Measurements from ENCODE around the gene DOCK2.
"Not testable (repeated sequence)": the region's sequence is repeated elsewhere in the genome, so short reads cannot be mapped to it uniquely, and the experiment has no call there.

DOCK2 gene

GRCh38 chr5:169609716-169610115 is 27.4 kb upstream of the DOCK2 start:
- H3K36me3 ChIP-seq, result peaks cover 0 to 12% (median 5%) of the 10 kb centered on the region in 11 experiments; a peak in 14 of 22 replicates
- H3K4me1 ChIP-seq, result 0 out of 20 replicates have a peak, but pooled peaks cover 0 to 5% (median 0%) of the 10 kb centered on the region in 10 experiments
- H3K9me3 ChIP-seq (replicated peaks in 1 of 11), result peaks cover 9 to 31% (median 16%) of the 10 kb centered on the region in 11 experiments; a peak in 15 of 22 replicates
- no peaks in the 10 kb centered on the region for H3K27me3 ChIP-seq
- no peak overlapping the region for H3K4me2 ChIP-seq
- no peak overlapping the region for H3K9ac ChIP-seq
- no peak for TF ChIP-seq Cebpa-rat (IDR thresholded peaks at IDR 0.05)
- H3K27ac ChIP-seq, result no peak overlapping the region
- no peak overlapping the region for H3K4me3 ChIP-seq
- H4K20me1 ChIP-seq, result no peaks in the 10 kb centered on the region

DNA sequence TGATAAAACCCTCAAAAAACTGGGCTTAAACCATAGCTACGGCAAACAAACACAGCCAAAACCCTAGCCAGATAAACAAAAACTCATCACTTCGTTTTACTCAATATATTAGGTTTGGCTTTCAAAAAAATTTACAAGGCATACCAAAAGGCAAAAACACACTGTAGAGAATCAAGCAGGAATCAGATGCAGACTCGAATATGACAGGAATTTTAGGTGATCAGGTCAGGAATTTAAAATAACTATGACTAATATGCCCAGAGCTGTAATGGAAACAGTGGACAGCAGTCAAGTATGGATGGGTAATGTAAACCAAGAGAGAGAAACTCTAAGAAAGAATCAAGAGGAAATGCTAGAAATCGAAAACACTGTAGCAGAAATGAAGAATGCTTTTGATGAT is 26.5 kb upstream of the DOCK2 start:
- H3K4me2 ChIP-seq, result no peak overlapping the region
- H3K9me3 ChIP-seq (replicated peaks in 1 of 11), result peaks cover 9 to 31% (median 16%) of the 10 kb centered on the region in 11 experiments; a peak in 15 of 22 replicates
- H3K27ac ChIP-seq, result no peak overlapping the region
- H3K36me3 ChIP-seq, result peaks cover 0 to 4% (median 3%) of the 10 kb centered on the region in 11 experiments; a peak in 6 of 22 replicates
- TF ChIP-seq Cebpa-rat (IDR thresholded peaks at IDR 0.05), result no peak
- H3K27me3 ChIP-seq, result no peaks in the 10 kb centered on the region
- H3K4me3 ChIP-seq, result no peak overlapping the region
- no peak overlapping the region for H3K9ac ChIP-seq
- 0 out of 20 replicates have a peak, but pooled peaks cover 0 to 5% (median 0%) of the 10 kb centered on the region in 10 experiments for H3K4me1 ChIP-seq
- no peaks in the 10 kb centered on the region for H4K20me1 ChIP-seq

DNA sequence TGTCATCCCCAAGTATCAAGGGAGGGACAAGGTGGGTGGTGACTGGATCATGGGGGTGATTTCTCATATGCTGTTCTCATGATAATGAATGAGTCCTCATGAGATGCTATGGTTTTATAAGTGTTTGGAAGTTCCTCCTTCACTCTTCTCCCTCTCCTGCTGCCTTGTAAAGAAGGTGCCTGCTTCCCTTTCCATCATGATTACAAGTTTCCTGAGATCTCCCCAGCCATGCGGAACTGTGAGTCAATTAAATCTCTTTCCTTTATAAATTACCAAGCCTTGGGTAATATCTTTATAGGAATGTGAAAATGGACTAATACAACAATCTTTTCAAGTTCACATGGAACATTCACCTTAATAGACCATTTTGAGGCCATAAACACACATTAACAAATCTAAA is 21.5 kb upstream of the DOCK2 start:
- Histone ChIP-seq H4K20me1 (no peaks in the 10 kb centered on the region), H3K27me3 (no peaks in the 10 kb centered on the region), H3K36me3 (no peaks in the 10 kb centered on the region), H3K9ac (no peak overlapping the region), H3K4me1 (0 out of 20 replicates have a peak, but pooled peaks cover 0 to 5% (median 0%) of the 10 kb centered on the region in 10 experiments), H3K4me2 (no peak overlapping the region), H3K9me3 (replicated peaks in 1 of 11) (peaks cover 2 to 21% (median 10%) of the 10 kb centered on the region in 11 experiments; a peak in 13 of 22 replicates), H3K4me3 (no peak overlapping the region), H3K27ac (no peak overlapping the region)
- no peak for TF ChIP-seq Cebpa-rat (IDR thresholded peaks at IDR 0.05)

DNA sequence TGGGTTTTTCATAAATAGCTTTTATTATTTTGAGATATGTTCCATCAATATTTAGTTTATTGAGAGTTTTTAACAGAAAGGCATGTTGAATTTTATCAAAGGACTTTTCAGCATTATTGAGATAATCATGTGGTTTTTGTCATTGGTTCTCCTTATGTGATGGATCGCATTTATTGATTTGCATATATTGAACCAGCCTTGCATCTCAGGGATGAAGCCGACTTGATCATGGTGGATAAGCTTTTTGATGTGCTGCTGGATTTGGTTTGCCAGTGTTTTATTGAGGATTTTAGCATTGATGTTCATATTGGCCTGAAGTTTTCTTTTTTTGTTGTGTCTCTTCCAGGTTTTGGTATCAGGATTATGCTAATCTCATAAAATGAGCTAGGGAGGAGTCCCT is 12.8 kb upstream of the DOCK2 start:
- H3K36me3 ChIP-seq, H3K27ac ChIP-seq, H3K4me3 ChIP-seq, H4K20me1 ChIP-seq, H3K27me3 ChIP-seq, H3K9ac ChIP-seq: not testable (repeated sequence)
- peaks cover 4 to 18% (median 9%) of the 10 kb centered on the region in 11 experiments; a peak in 14 of 22 replicates for H3K9me3 ChIP-seq (replicated peaks in 1 of 11)
- H3K4me2 ChIP-seq, result 0 out of 22 replicates have a peak overlapping the region, but pooled peaks of 1 of the 11 experiments have one; percentile 14
- peaks cover 0 to 14% (median 0%) of the 10 kb centered on the region in 10 experiments; a peak in 4 of 20 replicates for H3K4me1 ChIP-seq

DNA sequence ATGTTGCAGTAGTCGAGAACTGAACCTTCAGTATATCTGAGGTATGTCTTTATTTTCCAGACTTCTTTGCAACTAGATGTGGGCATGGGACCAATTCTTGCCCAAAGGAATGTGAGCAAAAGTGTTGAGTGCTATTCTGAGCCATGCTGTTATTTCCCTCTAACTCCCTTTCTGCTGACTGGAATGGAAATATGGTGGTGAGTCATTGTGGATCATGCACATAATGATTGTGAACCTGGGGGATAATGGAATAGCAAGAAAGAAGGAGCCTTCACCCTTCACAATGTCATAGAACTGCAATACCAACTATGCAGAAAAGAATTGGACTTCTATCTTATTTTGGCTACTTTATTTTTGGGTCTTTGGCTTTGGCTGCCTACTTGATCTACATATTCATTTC is 10.3 kb upstream of the DOCK2 start:
- Histone ChIP-seq H3K9ac (no peak overlapping the region), H3K9me3 (replicated peaks in 1 of 11) (peaks cover 0 to 18% (median 7%) of the 10 kb centered on the region in 11 experiments; a peak in 13 of 22 replicates), H3K4me3 (no peak overlapping the region), H3K4me2 (peak overlapping the region in 2 of 11 experiments; percentile 25 to 46; a peak in 3 of 22 replicates), H3K36me3 (no peaks in the 10 kb centered on the region), H3K27me3 (no peaks in the 10 kb centered on the region), H3K27ac (no peak overlapping the region), H4K20me1 (no peaks in the 10 kb centered on the region), H3K4me1 (peaks cover 0 to 14% (median 0%) of the 10 kb centered on the region in 10 experiments; a peak in 4 of 20 replicates)
- TF ChIP-seq Cebpa-rat (IDR thresholded peaks at IDR 0.05), result no peak

DNA sequence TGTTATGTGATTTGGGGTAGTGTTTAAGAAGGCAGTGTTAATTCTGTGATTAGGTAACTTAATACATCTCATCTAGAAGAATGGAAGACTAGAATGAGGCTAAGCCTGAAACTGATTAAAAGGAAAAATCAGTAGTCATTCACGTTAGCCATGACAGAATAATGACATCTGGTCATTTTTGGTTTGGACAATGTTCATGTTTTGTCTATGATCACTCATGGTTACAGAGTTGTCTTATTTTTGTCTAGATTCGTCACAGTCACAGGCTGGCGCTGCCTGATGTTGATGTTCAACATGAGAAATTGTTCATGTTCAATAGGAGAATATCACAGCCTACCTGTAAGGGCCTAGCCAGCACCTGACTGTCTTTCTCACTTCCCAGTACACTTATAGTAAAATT is 9.5 kb upstream of the DOCK2 start:
- H3K4me1 ChIP-seq, result peaks cover 0 to 14% (median 0%) of the 10 kb centered on the region in 10 experiments; a peak in 4 of 20 replicates

GRCh38 chr5:169628892-169629291 is 8.2 kb upstream of the DOCK2 start:
- Histone ChIP-seq H3K27ac (no peak overlapping the region), H3K27me3 (no peaks in the 10 kb centered on the region), H3K4me1 (peaks cover 0 to 14% (median 0%) of the 10 kb centered on the region in 10 experiments; a peak in 4 of 20 replicates), H3K4me2 (no peak overlapping the region), H3K4me3 (no peak overlapping the region), H3K36me3 (no peaks in the 10 kb centered on the region), H4K20me1 (no peaks in the 10 kb centered on the region), H3K9me3 (replicated peaks in 1 of 11) (peaks cover 0 to 9% (median 0%) of the 10 kb centered on the region in 11 experiments; a peak in 4 of 22 replicates), H3K9ac (no peak overlapping the region)
- no peak for TF ChIP-seq Cebpa-rat (IDR thresholded peaks at IDR 0.05)

More for the DNA sequence above, 9.5 kb upstream of the DOCK2 start:
- Histone ChIP-seq H3K4me2 (no peak overlapping the region), H3K4me3 (no peak overlapping the region), H3K9ac (no peak overlapping the region), H3K36me3 (no peaks in the 10 kb centered on the region), H3K9me3 (replicated peaks in 1 of 11) (peaks cover 0 to 18% (median 7%) of the 10 kb centered on the region in 11 experiments; a peak in 13 of 22 replicates), H4K20me1 (no peaks in the 10 kb centered on the region), H3K27me3 (no peaks in the 10 kb centered on the region), H3K27ac (no peak overlapping the region)
- no peak for TF ChIP-seq Cebpa-rat (IDR thresholded peaks at IDR 0.05)

DNA sequence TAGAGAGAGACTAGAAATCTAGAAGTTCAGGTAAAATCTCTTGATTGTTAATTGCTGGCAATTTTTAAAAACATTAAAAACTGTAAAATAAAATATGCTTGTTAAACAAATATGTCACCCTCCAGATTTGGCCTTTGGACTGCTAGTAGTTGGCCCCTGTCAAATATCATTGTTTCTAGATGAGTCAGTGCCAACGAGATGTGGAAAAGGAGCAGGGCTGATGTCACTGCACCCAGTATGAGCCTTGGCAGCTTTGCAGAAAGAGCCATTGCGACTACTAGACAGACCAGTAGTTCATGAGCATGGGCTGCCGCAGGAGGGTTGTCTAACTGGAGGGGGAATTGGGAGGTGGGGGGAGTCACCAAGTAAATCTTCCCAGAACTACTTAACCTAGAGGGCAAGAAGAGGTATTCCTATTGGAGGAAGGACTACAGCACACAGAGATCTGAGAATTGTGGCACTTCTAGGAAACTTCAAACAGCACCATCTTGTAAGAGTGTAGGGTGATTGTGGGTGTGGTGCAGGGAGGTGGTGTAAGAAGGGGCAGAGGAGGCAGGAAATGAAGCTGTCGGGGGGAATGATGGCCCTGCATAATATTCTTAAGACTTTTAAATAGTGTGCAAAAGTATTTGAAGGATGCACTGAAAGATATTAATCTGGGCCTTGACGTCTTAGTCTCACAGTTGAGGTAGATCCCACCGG is 7.1 kb upstream of the DOCK2 start:
- H3K27ac ChIP-seq, result no peak overlapping the region
- TF ChIP-seq Cebpa-rat (IDR thresholded peaks at IDR 0.05), result no peak

DNA sequence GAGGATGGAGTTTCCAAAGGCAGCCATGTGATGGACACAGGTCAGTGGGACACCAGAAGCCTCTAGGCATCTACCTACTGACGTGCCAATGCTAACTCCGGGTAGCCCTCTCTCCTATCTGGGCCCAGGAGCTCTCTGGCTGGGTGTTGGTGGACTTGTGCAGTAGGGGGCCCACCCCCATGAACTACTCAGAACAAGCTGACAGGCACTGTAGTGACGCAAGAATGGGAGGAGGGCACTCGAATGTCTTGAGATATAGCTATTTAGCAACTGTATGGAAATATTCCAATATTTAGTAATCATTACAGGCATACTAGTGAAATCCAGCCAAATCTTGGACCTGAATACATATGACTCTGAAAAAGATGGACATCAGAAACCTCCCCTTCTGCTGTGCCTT is 5.7 kb upstream of the DOCK2 start:
- no peak for TF ChIP-seq Cebpa-rat (IDR thresholded peaks at IDR 0.05)
- Histone ChIP-seq H3K4me2 (no peak overlapping the region), H3K4me1 (peaks cover under 1 to 22% (median 3%) of the 10 kb centered on the region in 10 experiments; a peak in 14 of 20 replicates), H4K20me1 (no peaks in the 10 kb centered on the region), H3K27ac (no peak overlapping the region), H3K9ac (no peak overlapping the region), H3K27me3 (no peaks in the 10 kb centered on the region), H3K9me3 (replicated peaks in 1 of 11) (peaks cover 0 to 14% (median 7%) of the 10 kb centered on the region in 11 experiments; a peak in 10 of 22 replicates), H3K36me3 (no peaks in the 10 kb centered on the region), H3K4me3 (no peak overlapping the region)

More for the DNA sequence above, 7.1 kb upstream of the DOCK2 start:
- H3K4me2 ChIP-seq, result no peak overlapping the region
- peaks cover 0 to 9% (median 7%) of the 10 kb centered on the region in 11 experiments; a peak in 10 of 22 replicates for H3K9me3 ChIP-seq (replicated peaks in 1 of 11)
- H3K36me3 ChIP-seq, result no peaks in the 10 kb centered on the region
- peaks cover 0 to 14% (median 0%) of the 10 kb centered on the region in 10 experiments; a peak in 4 of 20 replicates for H3K4me1 ChIP-seq
- H3K4me3 ChIP-seq, result no peak overlapping the region
- no peaks in the 10 kb centered on the region for H3K27me3 ChIP-seq
- H4K20me1 ChIP-seq, result no peaks in the 10 kb centered on the region
- no peak overlapping the region for H3K9ac ChIP-seq
